Measurements from ENCODE around the gene DEXI. TPM values are rescaled to one million over a fixed set of nuclear protein-coding genes. Genes with fewer than 3 reads are reported as not detected.
A peak's percentile ranks its signal among the peaks of the same experiment; 100 is the strongest.

Gene DEXI
- total and polyA plus RNA-seq, 2 of the 13 experiments (the other 11 are each of a cell fraction or from before 2014, with no cell fraction given): 51.5 to 70.4 TPM

DNA sequence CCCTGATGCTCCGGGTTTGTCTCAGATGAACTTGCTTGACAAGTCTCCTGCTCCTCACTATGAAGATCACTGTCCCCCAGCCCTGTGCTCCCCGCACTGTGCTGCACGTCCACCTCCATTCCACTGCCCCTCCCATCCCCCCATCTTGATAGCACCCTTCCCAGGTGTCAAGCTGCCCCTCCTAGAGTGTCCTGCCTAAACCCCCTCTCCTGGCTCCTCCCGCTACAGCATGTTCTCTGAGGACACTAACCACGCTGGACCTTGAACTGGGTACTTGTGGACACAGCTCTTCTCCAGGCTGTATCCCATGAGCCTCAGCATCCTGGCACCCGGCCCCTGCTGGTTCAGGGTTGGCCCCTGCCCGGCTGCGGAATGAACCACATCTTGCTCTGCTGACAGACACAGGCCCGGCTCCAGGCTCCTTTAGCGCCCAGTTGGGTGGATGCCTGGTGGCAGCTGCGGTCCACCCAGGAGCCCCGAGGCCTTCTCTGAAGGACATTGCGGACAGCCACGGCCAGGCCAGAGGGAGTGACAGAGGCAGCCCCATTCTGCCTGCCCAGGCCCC is 18.5 kb downstream of the DEXI start (continued):
- TF ChIP-seq ZNF136 (CRISPR knock-in tag; IDR thresholded peaks at IDR 0.05; ENCODE audit: low read depth): no peak
- TF ChIP-seq ZFAT (CRISPR knock-in tag; conservative IDR thresholded peaks at IDR 0.05): no peak
- TF ChIP-seq PAX8 (CRISPR knock-in tag; IDR thresholded peaks at IDR 0.05; ENCODE audit: borderline replicate concordance): 0 out of 2 replicates have a peak, but pooled peaks have one; percentile 72
- 0 out of 2 replicates have a peak, but pooled peaks have one; percentile 18 for TF ChIP-seq ZNF772 (CRISPR knock-in tag; IDR thresholded peaks at IDR 0.05)
- TF ChIP-seq ZNF124 (CRISPR knock-in tag; IDR thresholded peaks at IDR 0.05): no peak
- no peak for TF ChIP-seq REXO4 (CRISPR knock-in tag; IDR thresholded peaks at IDR 0.05; ENCODE audit: borderline replicate concordance)
- TF ChIP-seq MXD4 (CRISPR knock-in tag; IDR thresholded peaks at IDR 0.05): no peak
- no peak for TF ChIP-seq MEIS2 (CRISPR knock-in tag; IDR thresholded peaks at IDR 0.05)
- TF ChIP-seq SMARCC2 (IDR thresholded peaks at IDR 0.05): no peak
- TF ChIP-seq GATA4 (IDR thresholded peaks at IDR 0.05; ENCODE audit: borderline replicate concordance, low read depth): no peak
- no peak for TF ChIP-seq IKZF4 (CRISPR knock-in tag; IDR thresholded peaks at IDR 0.05; ENCODE audit: borderline replicate concordance, low read depth, not compliant biosample characterization)
- TF ChIP-seq, protein P1, sequence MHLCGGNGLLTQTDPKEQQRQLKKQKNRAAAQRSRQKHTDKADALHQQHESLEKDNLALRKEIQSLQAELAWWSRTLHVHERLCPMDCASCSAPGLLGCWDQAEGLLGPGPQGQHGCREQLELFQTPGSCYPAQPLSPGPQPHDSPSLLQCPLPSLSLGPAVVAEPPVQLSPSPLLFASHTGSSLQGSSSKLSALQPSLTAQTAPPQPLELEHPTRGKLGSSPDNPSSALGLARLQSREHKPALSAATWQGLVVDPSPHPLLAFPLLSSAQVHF (CRISPR knock-in tag; IDR thresholded peaks at IDR 0.05): no peak
- TF ChIP-seq ZNF746 (CRISPR knock-in tag; IDR thresholded peaks at IDR 0.05): no peak; the same call in none of the 2 replicates
- TF ChIP-seq, protein P2, sequence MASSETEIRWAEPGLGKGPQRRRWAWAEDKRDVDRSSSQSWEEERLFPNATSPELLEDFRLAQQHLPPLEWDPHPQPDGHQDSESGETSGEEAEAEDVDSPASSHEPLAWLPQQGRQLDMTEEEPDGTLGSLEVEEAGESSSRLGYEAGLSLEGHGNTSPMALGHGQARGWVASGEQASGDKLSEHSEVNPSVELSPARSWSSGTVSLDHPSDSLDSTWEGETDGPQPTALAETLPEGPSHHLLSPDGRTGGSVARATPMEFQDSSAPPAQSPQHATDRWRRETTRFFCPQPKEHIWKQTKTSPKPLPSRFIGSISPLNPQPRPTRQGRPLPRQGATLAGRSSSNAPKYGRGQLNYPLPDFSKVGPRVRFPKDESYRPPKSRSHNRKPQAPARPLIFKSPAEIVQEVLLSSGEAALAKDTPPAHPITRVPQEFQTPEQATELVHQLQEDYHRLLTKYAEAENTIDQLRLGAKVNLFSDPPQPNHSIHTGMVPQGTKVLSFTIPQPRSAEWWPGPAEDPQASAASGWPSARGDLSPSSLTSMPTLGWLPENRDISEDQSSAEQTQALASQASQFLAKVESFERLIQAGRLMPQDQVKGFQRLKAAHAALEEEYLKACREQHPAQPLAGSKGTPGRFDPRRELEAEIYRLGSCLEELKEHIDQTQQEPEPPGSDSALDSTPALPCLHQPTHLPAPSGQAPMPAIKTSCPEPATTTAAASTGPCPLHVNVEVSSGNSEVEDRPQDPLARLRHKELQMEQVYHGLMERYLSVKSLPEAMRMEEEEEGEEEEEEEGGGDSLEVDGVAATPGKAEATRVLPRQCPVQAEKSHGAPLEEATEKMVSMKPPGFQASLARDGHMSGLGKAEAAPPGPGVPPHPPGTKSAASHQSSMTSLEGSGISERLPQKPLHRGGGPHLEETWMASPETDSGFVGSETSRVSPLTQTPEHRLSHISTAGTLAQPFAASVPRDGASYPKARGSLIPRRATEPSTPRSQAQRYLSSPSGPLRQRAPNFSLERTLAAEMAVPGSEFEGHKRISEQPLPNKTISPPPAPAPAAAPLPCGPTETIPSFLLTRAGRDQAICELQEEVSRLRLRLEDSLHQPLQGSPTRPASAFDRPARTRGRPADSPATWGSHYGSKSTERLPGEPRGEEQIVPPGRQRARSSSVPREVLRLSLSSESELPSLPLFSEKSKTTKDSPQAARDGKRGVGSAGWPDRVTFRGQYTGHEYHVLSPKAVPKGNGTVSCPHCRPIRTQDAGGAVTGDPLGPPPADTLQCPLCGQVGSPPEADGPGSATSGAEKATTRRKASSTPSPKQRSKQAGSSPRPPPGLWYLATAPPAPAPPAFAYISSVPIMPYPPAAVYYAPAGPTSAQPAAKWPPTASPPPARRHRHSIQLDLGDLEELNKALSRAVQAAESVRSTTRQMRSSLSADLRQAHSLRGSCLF (CRISPR knock-in tag; IDR thresholded peaks at IDR 0.05; ENCODE audit: borderline replicate concordance): no peak
- no peak for TF ChIP-seq ZNF563 (CRISPR knock-in tag; IDR thresholded peaks at IDR 0.05)
- TF ChIP-seq, protein P3, sequence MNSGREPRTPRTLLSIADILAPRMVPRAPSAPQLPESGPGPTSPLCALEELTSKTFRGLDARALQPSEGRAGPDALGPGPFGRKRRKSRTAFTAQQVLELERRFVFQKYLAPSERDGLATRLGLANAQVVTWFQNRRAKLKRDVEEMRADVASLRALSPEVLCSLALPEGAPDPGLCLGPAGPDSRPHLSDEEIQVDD (CRISPR knock-in tag; IDR thresholded peaks at IDR 0.05; ENCODE audit: borderline replicate concordance): no peak
- TF ChIP-seq NFIC (IDR thresholded peaks at IDR 0.05; ENCODE audit: low read length): no peak
- TF ChIP-seq ZNF260 (CRISPR knock-in tag; IDR thresholded peaks at IDR 0.05; ENCODE audit: borderline replicate concordance, low read depth): no peak
- TF ChIP-seq, protein P4, sequence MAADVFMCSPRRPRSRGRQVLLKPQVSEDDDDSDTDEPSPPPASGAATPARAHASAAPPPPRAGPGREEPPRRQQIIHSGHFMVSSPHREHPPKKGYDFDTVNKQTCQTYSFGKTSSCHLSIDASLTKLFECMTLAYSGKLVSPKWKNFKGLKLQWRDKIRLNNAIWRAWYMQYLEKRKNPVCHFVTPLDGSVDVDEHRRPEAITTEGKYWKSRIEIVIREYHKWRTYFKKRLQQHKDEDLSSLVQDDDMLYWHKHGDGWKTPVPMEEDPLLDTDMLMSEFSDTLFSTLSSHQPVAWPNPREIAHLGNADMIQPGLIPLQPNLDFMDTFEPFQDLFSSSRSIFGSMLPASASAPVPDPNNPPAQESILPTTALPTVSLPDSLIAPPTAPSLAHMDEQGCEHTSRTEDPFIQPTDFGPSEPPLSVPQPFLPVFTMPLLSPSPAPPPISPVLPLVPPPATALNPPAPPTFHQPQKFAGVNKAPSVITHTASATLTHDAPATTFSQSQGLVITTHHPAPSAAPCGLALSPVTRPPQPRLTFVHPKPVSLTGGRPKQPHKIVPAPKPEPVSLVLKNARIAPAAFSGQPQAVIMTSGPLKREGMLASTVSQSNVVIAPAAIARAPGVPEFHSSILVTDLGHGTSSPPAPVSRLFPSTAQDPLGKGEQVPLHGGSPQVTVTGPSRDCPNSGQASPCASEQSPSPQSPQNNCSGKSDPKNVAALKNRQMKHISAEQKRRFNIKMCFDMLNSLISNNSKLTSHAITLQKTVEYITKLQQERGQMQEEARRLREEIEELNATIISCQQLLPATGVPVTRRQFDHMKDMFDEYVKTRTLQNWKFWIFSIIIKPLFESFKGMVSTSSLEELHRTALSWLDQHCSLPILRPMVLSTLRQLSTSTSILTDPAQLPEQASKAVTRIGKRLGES (CRISPR knock-in tag; IDR thresholded peaks at IDR 0.05; ENCODE audit: borderline replicate concordance): no peak
- TF ChIP-seq ZFP36L2 (CRISPR knock-in tag; IDR thresholded peaks at IDR 0.05): no peak
